Left ventricle myocardium superior (tissue), 1 donor: Measurements from ENCODE around the gene SSBP4. TPM values are rescaled to one million over a fixed set of nuclear protein-coding genes. Genes with fewer than 3 reads are reported as not detected.
A peak's percentile ranks its signal among the peaks of the same experiment; 100 is the strongest.

Experiments used
- ATAC-seq: fragments of 200-7000 bp; cut with Tn5 transposase; one replicate; pipeline ENCODE4 v1.9.1; 2020; ENCODE audit warnings: mild to moderate bottlenecking, moderate library complexity
- DNase-seq: peaks from one replicate; pipeline ENCODE4 v3.0.0-alpha.2; 2020
- intact Hi-C: fragments of 100-400 bp; cut with micrococcal nuclease; formaldehyde crosslinking; loops from one replicate; pipeline ENCODE4 v1.11.0; 2022
- total RNA-seq: library from RNA; stranded (reverse); fragmentation: NEBNext Ultra II Directional; extraction: Animal tissue kit (Norgen Biotek cat#: 25700); gene quantifications from one replicate; pipeline ENCODE4 v1.2.1, GENCODE V29; 2021
- donor health status: DM: no; HTN: yes; CAD: no; lungs with severe emphysema.

SSBP4 gene
- total RNA-seq, 1 donor from 2014 or later = 36.4 TPM

DNA sequence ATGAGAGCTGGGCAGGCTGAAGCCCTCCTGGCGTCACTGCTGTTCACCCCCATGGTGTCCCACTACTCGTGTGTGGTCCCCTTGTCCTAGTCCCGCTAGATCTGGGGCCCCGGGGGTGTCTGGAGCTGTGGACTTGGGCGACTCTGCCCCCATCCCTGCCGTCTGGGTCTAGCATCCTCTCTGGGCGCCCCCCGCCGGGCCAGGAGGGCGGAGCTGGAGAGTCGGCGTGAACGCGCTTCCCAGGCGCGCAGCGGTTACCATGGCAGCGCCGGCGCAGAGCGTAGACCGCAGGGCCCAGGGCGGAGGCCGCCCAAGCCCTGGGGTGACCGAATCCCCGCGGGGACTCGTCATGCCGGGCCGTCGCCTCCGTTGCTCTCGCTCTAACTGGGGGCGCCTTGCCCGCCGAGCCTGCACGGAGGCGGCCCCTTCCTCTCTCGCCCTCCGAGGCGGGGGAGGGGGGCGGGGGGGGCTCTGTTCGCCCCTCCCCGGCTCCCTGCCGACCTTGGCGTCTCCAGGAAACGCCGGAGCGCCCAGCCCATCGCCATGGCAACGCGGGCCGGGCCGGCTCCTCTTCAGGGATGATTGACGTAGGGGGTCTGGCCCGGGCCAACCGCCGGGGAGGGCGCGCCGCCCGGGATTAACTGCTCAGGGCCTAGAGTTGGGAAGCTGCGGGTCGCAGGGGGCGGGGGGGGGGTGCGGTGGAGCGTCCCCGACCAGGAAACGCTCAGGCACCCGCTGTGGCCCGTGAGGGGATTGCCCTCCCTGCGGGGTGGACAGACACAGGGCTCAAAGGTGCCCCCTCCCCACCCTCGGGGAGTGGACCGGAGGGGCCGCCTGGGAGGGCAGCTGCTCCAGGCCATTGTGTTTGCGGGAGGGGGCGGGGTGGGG is 9.8 kb downstream of the SSBP4 start:
- ATAC-seq = peak; percentile 50
- intact Hi-C loops = no loop called here
- DNase-seq = peak; percentile 87

DNA sequence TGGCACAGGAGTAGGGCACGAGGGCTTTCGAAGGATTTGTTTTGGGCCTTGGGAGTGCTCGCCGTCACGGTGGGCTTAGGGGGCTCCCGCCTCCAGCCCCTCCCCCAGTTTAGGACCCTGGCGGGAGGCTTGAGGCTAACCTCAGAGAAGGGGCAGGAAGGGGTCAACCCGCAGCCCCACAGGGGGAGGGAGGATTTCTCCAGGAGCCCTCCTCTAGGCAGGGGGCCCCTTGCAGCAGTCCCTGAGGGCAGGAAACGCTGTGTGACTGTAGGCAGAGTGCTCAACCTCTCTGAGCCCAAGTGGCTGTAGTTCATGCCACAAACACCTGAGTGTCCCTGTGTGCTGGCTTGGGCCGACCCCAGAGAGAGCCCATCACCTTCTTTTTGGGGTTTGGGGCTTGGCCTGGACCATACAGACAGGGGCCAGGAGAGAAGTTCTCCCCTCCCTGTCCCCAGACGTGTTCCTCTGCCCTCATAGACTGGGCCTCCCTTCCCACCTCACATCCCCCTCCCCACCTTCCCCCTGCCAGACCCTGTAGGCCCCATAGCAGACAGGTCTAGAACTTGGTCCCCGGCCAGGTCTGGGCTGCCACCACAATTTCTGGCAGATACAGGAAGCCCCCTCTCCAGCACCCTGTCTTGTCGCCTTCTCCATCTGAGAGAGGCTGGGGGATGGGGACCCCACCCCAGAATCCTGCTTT is 10.7 kb downstream of the SSBP4 start:
- no peak for DNase-seq
- no peak for ATAC-seq
- intact Hi-C loops = no loop called here

DNA sequence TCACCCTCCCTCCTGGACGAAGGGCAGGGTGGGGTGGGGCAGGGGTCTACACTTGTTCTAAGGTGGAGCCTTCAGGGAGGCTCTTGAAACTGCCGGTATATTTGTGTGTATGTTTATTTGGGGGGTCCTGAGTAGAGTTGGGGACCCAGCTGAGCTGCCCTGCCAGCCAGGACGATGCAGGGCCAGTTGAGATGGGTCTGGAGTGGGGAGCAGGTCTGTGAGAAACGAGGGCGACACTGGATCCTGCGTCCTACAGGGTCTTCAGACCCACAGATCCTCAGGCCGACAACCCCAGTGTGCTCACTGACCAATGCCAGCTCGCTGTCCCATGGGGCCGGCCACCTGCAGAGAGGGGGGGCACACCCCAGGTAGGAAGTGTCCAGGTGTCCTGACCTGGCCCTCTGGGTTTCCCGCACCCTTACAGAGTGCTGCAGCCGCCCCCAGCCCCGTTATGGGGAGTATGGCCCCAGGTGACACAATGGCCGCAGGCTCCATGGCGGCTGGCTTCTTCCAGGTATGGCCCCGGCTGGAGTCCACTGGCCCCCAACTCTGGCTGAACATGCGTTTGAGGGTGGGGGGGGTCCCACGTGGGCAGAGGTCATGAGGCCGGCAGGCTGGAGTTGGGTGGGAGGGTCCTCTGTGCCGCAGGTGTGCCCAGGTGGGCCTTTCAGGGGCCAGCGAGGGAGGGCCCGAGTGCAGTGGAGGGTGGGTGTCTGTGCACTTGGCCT is 11.4 kb downstream of the SSBP4 start:
- no peak for DNase-seq
- ATAC-seq = no peak
- intact Hi-C loops = no loop called here

DNA sequence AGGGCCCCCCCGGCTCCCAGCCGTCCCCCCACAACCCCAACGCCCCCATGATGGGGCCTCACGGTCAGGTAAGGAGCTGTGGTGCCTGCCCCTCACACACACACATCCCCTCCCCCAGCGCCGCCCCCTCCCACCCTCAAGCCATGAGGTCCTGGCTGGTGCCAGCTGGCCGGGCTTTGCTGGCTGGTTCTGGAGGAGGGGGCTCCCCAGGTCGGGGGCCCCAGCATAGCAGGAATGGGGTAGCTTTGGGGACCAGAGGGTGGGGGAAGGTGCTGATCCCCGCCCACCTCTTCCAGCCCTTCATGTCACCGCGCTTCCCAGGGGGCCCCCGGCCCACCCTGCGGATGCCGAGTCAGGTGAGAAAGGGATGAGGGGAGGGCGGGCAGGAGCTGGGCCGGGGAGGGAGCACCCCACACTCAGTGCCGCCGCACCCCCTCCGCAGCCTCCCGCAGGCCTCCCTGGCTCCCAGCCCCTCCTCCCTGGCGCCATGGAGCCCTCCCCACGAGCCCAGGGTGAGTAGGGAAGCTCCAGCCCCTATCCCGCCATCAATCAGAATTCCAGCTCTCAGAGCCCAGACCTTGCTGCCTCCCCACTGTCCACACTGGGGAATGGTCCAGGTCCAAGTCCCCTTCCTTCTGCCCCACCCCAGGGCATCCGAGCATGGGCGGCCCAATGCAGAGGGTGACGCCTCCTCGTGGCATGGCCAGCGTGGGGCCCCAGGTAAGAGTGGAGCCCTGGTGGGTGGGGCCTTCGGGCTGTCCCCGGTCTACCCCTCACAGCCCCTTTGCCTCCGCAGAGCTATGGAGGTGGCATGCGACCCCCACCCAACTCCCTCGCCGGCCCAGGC is 12.4 kb downstream of the SSBP4 start:
- intact Hi-C loops = no loop called here
- ATAC-seq (no peak), DNase-seq (no peak)

DNA sequence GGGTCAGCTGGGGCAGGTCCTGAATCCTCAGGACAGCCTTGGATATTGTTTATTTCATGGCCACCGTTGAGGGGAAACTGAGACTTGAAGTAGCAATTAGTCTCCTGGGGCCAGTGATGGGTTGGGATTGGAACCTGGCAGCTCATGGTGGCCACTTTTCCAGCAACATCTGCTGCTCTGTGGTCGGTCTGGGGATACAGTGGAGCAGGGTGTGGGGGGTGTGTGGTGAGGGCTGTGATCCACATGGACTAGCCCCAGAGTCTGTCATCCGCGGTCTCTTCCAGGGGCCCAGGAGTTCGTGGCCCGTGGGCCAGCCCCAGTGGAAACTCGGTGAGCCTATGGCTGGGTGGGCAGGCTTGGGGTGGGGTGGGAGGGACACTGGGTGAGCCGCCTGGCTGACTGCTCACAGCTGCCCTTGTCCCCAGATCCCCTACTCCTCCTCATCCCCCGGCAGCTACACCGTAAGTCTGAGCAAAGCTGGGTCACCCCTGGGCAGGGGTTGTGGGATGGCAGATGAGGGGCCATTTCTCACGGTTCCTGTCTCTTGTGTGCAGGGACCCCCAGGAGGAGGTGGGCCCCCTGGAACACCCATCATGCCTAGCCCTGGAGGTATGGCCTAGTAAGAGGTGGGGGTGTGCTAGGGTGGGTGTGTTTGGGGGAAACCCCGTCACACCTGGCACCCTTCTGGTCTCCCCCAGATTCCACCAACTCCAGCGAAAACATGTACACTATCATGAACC is 13.2 kb downstream of the SSBP4 start:
- no peak for ATAC-seq
- intact Hi-C loops = no loop called here
- no peak for DNase-seq

DNA sequence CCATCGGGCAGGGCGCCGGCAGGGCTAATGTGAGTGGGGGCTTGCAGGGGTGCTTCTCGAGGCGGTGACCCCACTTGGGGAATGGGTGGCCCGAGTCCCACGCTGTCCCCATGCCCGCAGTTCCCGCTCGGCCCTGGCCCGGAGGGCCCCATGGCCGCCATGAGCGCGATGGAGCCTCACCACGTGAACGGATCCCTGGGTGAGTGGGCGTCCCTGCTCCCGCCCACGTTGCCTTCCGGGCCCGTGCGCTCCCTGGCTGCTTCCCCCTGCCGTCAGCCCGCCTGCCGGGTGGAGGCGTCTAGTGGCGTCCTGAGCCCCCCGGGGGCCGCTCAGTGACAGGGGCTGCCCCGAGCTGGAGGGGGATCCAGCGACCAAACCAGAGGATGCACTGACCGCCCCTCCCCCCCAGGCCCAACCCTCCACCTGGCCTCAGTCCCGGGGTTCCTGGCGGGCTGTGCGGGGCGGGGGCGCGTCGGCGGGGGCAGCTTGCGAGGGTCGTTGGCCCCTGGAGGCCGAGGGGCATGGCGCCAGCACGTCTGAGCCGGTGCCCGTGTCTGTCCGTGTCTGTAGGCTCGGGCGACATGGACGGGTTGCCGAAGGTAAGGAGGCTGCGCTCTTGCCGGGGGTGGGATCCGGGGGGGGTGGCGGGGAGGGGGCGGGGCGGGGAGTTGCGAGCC is 14.0 kb downstream of the SSBP4 start:
- DNase-seq = peak; percentile 46
- no peak for ATAC-seq

DNA sequence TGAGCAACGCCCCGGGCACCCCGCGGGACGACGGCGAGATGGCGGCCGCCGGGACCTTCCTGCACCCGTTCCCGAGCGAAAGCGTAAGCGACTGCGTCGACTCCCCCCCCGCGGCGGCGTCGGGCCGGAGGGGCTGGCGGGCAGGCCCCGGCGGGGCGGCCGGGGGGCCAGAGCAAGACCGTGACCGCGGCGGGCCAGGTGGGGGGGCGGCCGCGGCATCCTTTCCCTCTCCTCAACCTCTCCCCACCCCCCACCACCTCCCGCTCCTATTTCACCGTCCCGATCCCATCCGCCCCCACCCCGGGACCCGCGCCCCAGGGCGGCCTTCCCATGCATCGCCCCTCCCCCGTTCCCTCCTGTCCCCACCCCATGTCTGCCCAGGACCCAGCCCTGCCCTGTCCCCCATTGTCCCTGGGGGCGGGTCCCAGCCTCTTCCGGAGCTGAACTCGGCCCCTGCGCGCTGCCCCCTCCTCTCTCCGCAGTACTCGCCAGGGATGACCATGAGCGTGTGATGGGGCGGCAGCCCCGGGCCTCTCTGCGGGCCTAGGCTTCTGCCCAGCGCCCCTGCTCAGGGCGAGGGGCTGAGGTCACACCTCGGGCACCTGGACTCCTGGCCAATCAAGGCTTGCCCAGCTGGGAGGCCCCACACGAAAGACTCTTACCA is 14.7 kb downstream of the SSBP4 start:
- DNase-seq = peak; percentile 49
- intact Hi-C loops = no loop called here
- ATAC-seq = no peak

More for the DNA sequence above, 14.0 kb downstream of the SSBP4 start:
- intact Hi-C loops = no loop called here

DNA sequence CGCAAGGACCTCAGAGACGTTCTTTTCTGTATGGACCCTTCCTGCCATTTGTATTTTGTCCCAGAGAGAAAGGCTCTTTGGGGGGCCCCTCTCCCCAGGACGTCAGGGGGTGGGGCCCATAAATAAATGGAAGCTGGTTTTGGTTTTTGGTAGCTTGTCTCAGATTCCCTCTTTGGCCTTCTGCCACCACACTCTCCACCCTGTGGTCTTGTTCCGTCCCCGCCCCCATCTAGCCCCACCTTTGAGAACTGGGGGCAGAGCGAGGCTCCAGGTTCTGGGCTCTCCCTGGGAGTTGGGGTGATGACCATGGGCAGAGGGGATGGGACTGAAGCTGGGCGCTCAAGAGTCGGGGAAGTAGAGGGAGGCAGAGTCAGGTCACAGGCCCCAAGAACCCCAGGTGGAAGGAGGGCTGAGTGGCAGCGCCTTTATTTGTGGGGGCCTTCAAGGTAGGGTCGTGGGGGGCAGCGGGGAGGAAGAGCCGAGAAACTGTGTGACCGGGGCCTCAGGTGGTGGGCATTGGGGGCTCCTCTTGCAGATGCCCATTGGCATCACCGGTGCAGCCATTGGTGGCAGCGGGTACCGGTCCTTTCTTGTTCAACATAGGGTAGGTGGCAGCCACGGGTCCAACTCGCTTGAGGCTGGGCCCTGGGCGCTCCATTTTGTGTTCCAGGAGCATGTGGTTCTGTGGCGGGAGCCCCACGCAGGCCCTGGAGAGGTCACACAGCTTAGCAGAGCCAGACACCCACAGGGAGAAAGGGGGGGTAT is 15.4 kb downstream of the SSBP4 start:
- ATAC-seq = no peak
- DNase-seq = no peak
- intact Hi-C loops = no loop called here

DNA sequence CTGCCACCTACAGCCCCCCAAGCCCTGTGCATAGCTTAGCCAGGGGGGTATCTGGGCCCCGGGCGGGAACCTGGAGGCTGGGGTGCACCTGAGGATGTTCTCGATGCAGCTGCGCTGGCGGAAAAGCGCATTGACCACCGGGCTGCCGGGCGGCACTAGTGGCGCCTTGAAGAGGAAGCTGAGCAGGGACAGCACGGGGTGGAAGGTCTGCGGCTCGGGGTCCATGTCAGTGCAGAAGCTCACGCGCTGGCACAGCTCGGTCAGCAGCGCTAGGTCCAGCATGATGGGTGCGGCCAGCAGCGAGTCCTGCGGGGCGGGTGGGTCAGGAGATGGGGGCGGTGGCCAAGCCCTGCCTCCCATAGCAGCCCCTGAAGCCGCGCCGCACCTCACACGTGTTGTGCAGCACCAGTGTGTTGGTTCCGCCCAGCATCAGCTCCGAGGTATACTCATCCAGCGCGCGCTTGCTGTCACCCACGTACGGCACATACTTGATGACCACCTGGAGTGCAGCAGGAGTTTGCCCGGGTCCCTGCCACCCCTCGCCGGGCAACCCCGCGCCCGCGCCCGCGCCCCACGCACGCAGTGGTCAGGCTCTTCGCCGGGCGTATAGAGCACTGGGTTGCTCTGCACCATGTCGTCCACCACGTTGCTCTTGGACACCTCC is 16.1 kb downstream of the SSBP4 start:
- ATAC-seq (no peak), DNase-seq (no peak)
- intact Hi-C loops = no loop called here

DNA sequence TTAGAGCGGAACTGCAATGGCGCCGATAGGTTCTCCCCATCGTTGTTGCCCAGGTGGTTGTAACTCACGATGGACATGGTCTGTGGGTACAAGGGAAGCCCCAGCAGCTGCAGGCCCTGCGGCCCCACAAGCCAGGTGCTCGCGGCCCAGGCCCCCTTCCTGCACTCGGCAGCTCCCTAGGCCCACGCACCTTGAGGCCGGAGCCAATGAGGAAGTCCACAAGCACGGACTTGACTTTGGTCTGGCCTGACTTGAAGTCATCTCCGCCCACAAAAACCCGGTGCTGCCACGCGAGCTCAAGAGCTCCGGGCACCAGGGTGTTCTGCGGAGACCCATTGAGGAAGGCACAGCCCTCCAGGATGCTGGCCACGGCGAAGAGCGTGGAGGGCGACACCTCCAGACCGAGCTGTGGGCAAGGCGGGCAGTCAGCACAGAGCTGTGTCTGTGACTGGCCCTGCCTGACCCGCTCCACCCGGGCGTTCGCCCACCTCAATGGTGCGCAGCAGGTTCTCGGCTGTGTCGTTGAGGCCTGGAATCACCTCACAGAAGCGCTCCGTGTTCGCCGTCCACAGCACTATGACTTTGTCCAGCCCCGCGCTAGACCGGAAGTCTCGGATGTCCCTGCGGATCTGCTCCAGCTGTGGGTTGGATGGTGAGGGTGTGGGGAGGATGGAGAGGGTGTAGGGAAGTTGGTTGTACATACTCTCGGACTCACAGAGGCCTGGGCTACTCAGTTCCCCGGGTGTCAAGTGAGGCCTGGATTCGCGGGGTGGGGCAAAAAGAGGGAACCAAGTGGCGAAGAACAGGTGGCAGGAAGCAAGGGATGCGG is 16.9 kb downstream of the SSBP4 start:
- DNase-seq (no peak), ATAC-seq (no peak)
- intact Hi-C loops = no loop called here

DNA sequence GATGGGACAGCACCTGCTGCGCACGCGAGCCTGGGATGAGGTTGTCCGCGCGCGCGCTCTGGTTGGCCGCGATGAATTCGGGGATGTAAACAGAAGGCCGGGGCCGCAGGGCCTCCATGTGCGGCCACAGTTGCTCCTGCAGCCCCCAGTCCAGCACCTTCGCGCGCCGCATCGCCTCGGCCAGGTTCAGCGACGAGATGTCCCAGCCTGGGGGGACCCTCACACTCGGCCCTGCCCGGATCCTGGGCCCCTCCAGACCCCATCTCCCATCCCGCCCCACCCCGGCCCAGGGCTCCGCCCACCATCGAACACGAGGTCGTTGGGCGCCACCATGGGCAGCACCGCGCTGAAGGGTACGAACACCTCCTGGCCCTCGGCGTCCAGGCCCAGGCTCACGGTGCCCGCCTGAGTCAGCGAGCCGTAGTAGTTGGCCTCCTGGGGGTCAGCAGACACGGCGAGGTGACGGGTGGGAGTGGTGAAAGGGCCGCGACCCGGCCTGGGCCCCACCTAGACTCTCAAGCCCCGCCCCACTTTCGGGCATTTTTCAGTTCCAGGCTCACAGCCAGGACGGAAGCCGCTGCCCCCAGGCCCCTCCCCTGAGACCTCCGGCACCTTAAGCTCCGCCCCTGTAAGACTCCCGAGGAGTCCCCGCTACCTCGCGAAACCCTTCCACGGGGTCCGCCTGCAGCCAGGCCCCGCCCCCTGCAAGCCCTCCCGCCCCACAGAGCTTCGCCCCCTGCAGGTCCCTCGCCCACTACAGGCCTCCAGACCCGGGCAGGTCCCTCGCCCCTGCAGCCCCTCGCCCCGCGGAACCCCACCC is 17.7 kb downstream of the SSBP4 start:
- intact Hi-C loops = no loop called here
- ATAC-seq (peak; percentile 57), DNase-seq (peak; percentile 83)

DNA sequence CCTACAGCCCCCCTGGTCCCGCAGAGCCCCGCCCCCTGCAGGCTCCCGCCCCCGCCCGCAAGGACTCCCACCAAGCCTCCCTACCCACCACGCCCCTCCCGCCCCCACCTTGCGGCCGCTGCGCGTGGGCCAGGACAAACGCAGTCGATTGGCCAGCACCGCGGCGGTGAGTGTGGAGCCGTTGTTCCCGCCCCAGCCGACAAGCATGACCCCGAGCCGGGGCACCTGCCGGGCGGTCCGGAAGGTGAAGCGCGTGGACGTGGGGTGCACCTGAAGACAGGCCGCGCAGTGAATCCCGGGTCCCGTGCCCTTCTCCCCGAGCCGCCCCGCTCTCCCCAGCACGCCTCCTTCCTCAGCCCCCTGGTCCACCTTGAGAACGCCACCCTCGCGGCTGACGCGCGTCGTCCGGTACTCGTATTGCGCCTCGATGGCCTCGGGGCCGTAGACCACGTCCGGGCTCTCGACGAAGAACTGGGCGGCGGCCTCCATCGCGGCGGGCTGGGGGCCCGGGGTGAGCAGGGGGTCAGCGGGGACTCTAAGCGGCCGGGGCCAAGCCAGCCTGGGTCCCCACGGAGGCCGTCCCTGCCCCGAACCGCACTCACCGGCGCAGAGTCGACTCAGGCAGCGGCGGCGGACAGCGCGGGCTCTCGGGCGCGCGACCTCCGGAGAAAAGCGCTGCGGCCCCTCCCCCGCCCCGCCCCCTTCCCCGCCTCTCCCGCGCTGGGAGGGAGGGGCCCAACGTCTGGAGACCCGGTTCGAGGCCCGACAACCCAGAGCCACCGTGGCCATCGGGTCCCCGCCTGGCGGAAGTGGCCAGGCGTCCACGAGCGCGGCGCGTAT is 18.5 kb downstream of the SSBP4 start, which contains the start of gene ISYNA1:
ISYNA1 (minus strand) TSS at position 643 of the 840 bp plus-strand sequence; CDS start at position 489, 154 bp downstream.
- intact Hi-C loops = no loop called here
- DNase-seq = peak; percentile 73
- ATAC-seq = peak; percentile 61

DNA sequence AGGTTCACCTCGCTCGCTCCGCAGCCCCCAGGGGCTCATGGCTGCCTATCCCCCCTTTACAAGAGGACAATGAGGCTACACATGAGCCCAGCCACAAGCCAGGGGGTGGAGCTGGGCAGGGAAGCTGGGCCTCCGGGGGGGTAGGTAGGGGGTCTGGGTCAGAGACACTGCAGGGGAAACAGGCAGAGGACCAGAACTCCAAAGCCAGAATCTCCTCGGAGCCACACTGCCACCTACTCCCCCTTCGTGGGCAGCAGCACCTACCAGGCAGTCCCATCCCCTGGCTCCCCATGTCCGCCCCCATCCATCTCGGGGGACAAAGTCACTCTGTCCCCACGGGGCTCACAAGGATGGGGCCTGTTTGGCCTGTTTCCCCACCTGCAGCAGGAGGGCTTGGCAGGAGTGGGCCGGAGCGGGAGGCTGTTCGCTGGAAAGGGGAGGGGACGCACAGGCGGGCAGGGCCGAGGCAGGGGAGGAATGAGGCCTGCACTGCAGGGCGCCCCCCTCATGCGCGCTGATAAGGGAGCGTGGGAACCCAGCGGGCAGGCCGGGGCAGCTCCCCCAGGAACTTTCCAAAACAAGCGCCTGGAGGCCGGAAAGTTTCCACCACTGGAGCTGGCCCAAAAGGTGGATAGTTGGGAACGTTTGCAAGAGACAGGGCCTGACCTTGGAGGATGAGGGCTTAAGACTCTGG is 19.3 kb downstream of the SSBP4 start:
- DNase-seq = peak; percentile 74

More for the DNA sequence above, 19.3 kb downstream of the SSBP4 start:
- intact Hi-C loops = no loop called here
- peak; percentile 22 for ATAC-seq
